ENCODE measurements around the gene DTX3.

- no peak for TF ChIP-seq CTCF (IDR thresholded peaks at IDR 0.05)
- no peak for TF ChIP-seq POLR2A (IDR thresholded peaks at IDR 0.05)
Measured at GRCh38 chr12:57584690-57585089, 19.9 kb upstream of the DTX3 start.

All from body of pancreas (tissue), 4 donors.